GM18517 (cell line): ENCODE results near the gene FAF2.
A peak's percentile ranks its signal among the peaks of the same experiment; 100 is the strongest.
"Not testable (repeated sequence)": the region's sequence is repeated elsewhere in the genome, so short reads cannot be mapped to it uniquely, and the experiment has no call there.

Experiments used
- ATAC-seq: cut with Tn5 transposase; IDR thresholded peaks from one replicate; pipeline ENCODE4 v1.9.1; 2021; ENCODE audit warnings: mild to moderate bottlenecking, moderate library complexity; ENCODE audit not compliant: unreplicated experiment

Gene FAF2

GRCh38 chr5:176447978-176448608, at the start of gene FAF2:
TSS of gene FAF2 (plus strand) at chr5:176448385. CDS start at chr5:176448408, 23 bp downstream.
- peak; percentile 97 for ATAC-seq

- ATAC-seq: no peak
These were observed 47.6 kb upstream of the FAF2 start for GRCh38 chr5:176400382-176401156.

- no peak for ATAC-seq
These were observed 46.6 kb upstream of the FAF2 start for GRCh38 chr5:176401281-176402205.

- ATAC-seq: no peak
These were observed 42.3 kb upstream of the FAF2 start for GRCh38 chr5:176405656-176406435.

GRCh38 chr5:176406436-176407052, 41.6 kb upstream of the FAF2 start:
- ATAC-seq: no peak

GRCh38 chr5:176407456-176408251, 40.5 kb upstream of the FAF2 start:
- ATAC-seq: no peak

GRCh38 chr5:176408252-176408573, 40.0 kb upstream of the FAF2 start:
- ATAC-seq: not testable (repeated sequence)

- no peak for ATAC-seq
These were observed 39.6 kb upstream of the FAF2 start for GRCh38 chr5:176408590-176408989.

- no peak for ATAC-seq
These were observed 38.4 kb upstream of the FAF2 start for GRCh38 chr5:176409765-176410164.

- ATAC-seq: no peak
These were observed 37.6 kb upstream of the FAF2 start for GRCh38 chr5:176410486-176411180.

- ATAC-seq: no peak
These were observed 35.5 kb upstream of the FAF2 start for GRCh38 chr5:176412517-176413254.

GRCh38 chr5:176413255-176413565, 35.0 kb upstream of the FAF2 start:
- no peak for ATAC-seq

- no peak for ATAC-seq
These were observed 34.4 kb upstream of the FAF2 start for GRCh38 chr5:176413709-176414191.

GRCh38 chr5:176414704-176415103, 33.5 kb upstream of the FAF2 start:
- no peak for ATAC-seq

GRCh38 chr5:176415240-176415951, 32.8 kb upstream of the FAF2 start:
- ATAC-seq: no peak

GRCh38 chr5:176415952-176416924, 31.9 kb upstream of the FAF2 start, which contains the start of gene CLTB:
TSS of gene CLTB (minus strand) at chr5:176416539. CDS start at chr5:176416363, 176 bp downstream.
- ATAC-seq: peak; percentile 85
